Measurements from ENCODE around the gene AP3S2. TPM values are rescaled to one million over a fixed set of nuclear protein-coding genes. Genes with fewer than 3 reads are reported as not detected.
"Not testable (repeated sequence)": the region's sequence is repeated elsewhere in the genome, so short reads cannot be mapped to it uniquely, and the experiment has no call there.

Gene AP3S2
- total RNA-seq, 1 donor from 2014 or later, result 47.5 TPM

DNA sequence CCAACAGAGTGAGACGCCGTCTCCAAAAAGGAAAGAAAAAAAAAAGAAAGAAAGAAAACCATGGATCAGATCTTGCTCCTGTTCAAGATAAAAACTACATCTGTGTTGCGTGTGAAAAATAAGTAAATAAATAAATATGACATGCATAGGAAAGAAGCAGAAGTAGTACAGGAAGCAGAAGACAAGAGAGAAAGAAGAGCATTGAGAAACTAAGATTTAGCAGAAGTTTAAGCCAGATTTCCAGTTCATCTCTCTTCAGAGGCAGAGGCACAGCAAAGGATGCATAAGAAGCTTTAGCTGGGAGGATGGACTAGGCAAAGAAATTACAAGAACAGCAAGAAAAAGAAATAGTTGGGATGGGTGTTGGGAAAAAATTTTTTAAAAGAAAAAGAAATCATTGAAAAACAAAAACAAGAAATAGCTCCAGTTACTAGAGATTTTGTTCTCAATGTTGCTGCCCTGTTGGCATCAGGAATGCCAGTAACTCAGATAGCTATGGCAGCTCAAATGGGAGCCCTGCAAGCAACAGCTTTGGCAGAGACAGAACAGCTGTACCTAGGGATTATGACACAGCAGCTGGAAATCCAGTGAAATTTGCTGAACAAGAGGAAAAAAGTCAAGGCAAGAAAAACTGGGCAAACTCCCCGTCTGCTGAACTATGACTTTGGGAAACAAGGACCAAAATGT lies 17.3 kb downstream of the AP3S2 start:
- no peak for ATAC-seq (ENCODE audit: poor library complexity)
- intact Hi-C loops (cut with DNase I), result loop anchor here (5.0 kb wide), 1 partner anchor 114 kb away; no protein-coding TSS in a partner anchor

DNA sequence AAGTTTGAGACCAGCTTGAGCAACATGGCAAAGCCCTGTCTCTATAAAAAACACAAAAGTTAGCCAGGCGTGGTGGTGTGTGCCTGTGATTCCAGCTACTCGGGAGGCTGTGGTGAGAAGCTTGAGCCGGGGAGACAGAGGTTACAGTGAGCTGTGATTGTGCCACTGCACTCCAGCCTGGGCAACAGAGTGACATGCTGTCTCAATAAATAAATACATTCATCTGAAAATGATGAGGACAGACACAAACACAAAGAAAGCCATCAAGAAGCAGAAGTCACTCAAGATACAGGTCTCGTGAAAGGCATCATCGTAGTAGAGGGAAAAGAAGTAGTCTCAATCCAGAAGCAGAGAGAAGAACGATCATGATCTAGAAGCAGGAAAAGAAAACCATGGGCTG lies 18.1 kb downstream of the AP3S2 start:
- intact Hi-C loops (cut with DNase I), result loop anchor here (5.0 kb wide), 1 partner anchor 113 kb away; no protein-coding TSS in a partner anchor
- ATAC-seq (ENCODE audit: poor library complexity) (no peak), DNase-seq (no peak)

More for the DNA sequence above, 17.3 kb downstream of the AP3S2 start:
- DNase-seq, result no peak

GRCh38 chr15:89874926-89875564 lies 18.7 kb downstream of the AP3S2 start:
- peak; percentile 91 for DNase-seq
- ATAC-seq (ENCODE audit: poor library complexity), result peak; percentile 97
- intact Hi-C loops (cut with DNase I), result loop anchor here (5.0 kb wide), 2 partner anchors 113 to 128 kb away; no protein-coding TSS in a partner anchor

DNA sequence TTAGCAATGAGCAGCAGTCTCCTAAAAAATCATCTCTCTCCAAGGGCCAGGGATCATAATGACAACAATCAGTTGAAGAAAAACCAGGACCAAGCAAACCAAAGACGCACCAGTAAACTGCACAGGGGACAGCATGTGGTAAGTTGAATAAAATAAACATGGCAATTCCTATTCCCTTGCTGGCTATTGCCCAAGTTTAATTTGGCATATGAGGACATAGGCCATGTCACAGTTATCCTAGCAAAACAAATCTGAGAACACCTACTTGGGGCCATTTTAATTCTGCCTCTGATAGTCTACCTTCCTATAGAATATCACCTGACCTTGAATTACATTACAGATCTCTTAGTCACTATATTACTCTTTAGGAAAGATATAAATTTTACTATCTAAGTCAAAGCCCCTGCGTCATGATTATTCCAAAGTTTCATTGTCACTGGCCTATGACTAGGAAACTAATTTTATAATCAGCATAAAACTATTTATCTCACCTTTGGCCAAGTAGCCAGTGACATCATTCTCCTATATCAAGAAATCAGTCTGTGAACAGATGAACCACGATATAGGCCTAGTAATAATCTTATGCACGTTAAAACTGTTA lies 23.0 kb downstream of the AP3S2 start:
- ATAC-seq (ENCODE audit: poor library complexity) (no peak), DNase-seq (no peak)
- intact Hi-C loops (cut with DNase I), result loop anchor here (5.0 kb wide), 1 partner anchor 123 kb away; no protein-coding TSS in a partner anchor

- intact Hi-C loops (cut with DNase I), result loop anchor here (5.0 kb wide), 1 partner anchor 123 kb away; no protein-coding TSS in a partner anchor
- ATAC-seq (ENCODE audit: poor library complexity), result no peak
- no peak for DNase-seq
Measured at GRCh38 chr15:89870006-89870405, 23.8 kb downstream of the AP3S2 start.

DNA sequence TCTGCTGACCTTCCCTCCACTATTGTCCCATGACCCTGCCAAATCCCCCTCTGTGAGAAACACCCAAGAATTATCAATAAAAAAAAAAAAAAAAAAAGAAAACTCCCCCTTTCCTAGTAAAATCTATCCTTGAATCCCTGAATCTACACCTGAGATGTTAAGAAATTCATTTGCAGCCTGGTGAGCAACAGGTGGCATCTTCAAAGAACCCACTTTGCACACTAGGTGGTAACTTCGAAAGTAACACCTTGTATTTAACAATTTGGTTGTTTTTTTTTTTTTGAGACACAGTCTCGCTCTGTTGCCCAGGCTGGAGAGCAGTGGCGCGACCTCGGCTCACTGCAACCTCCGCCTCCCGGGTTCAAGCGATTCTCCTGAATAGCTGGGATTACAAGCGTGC lies 24.3 kb downstream of the AP3S2 start:
- intact Hi-C loops (cut with DNase I); DNase-seq; ATAC-seq (ENCODE audit: poor library complexity): not testable (repeated sequence)

GRCh38 chr15:89864958-89865739 lies 28.6 kb downstream of the AP3S2 start:
- ATAC-seq (ENCODE audit: poor library complexity) (no peak), DNase-seq (no peak)
- intact Hi-C loops (cut with DNase I), result no loop called here

GRCh38 chr15:89863918-89864317 lies 29.9 kb downstream of the AP3S2 start:
- ATAC-seq (ENCODE audit: poor library complexity), result no peak
- intact Hi-C loops (cut with DNase I), result no loop called here
- DNase-seq, result no peak

DNA sequence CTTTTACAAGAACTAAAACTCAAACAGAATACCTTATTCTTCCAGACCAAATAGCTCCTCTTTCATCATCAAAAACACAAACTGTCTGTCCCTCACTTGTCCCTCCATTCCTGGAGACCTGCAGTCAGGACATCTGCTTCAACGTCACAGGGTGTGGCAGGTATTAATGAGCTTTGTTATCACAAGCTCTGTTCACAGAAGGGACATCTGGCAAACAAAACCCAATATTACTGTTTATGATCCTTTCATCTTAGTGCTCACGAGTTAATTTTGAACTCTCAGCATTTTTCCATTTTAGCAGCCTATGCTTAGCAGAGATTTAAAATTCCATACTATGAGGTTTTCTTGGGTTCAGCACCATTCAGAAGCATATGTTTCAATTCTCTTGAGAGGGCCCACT lies 32.9 kb downstream of the AP3S2 start:
- ATAC-seq (ENCODE audit: poor library complexity), result no peak
- DNase-seq, result no peak
- intact Hi-C loops (cut with DNase I), result no loop called here

DNA sequence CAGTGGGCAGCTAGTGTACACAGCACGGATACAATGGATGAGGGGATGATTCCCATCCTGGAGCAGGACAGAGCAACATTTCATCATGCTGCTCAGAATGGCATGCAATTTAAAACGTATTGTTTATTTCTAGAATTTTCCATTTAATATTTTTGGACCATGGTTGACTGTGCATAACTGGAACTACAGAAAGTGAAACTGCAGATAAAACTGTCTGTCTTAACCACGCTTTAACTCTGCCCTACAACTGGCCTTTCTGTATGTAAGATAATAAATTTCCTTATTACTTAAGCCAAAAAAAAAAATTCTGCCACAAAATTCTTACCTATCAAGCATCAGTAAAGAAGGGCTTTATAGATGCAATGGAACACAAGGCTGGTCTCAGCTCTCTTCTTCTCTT lies 33.4 kb downstream of the AP3S2 start:
- no peak for DNase-seq
- ATAC-seq (ENCODE audit: poor library complexity), result no peak
- intact Hi-C loops (cut with DNase I), result no loop called here

DNA sequence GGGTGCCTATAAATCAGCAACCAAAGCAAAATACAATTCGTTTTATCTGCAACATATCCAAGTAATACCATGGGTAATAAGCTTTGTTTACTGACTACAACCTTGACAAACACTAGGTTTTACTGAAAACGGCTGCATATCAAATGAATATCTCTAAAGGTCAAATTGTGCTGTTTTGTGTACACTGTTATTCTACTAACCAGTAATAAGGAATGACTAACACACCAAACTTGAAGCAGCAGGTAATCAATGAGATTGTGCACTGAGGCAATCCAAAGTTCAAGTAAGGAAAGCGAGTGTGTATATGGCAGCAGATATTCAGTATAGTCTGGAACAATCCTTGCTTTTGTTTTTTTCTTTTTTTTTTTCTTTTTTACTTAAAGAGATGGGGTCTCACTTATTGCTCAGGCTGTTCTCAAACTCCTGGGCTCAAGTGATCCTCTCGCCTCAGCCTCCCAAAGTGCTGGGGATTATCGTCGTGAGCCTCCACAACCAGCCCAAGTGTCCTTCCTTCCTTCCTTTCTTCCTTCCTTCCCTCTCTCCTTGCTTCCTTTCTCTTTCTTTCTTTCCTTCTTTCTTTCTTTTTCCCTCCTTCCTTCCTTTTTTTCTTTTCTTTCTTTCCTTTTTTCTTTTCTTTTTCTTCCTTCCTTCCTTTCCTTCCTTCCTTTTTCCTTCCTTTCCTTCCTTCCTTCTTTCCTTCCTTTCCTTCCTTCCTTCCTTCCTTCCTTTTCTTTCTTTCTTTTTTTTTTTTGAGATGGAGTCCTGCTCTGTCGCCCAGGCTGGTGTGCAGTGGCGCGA lies 34.9 kb downstream of the AP3S2 start:
- intact Hi-C loops (cut with DNase I), result no loop called here
- no peak for DNase-seq
- no peak for ATAC-seq (ENCODE audit: poor library complexity)

DNA sequence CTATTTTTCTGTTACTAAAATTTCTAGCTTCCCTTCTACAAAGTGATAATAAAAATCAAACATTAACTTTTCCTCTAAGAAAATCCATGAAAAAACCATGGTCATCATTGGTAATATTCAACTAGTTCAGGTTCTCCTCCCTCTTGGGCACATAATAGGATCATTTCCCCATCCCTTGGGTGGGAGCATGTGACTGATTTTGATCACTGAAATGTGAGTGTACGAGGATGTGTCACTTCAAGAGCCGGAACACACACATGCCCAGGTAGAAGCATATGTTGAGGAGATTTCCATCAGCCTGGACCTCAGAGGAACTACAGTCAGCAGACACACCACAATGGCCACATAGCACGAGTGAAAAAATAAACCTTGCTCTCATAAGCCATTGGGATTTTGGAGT lies 36.1 kb downstream of the AP3S2 start:
- intact Hi-C loops (cut with DNase I), result no loop called here
- DNase-seq (no peak), ATAC-seq (ENCODE audit: poor library complexity) (no peak)

DNA sequence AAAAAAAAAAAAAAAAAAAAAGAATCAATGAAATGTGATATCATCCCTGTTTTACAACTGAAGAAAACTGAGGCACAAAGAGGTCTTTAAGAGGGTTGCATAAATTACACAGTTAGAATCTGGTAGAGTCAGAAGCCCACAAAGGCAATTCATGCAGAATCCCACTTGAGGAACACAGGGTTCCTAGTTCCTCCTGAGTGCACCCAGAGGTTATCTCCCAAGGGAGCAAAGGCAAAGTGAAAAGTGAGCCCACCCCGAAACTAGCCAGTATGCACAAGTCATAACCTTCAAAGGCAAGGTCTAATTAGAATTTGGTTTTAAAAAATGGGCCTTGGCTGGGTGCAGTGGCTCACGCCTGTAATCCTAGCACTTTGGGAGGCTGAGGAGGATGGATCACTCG lies 37.8 kb downstream of the AP3S2 start:
- ATAC-seq (ENCODE audit: poor library complexity) (no peak), DNase-seq (no peak)
- intact Hi-C loops (cut with DNase I), result no loop called here

DNA sequence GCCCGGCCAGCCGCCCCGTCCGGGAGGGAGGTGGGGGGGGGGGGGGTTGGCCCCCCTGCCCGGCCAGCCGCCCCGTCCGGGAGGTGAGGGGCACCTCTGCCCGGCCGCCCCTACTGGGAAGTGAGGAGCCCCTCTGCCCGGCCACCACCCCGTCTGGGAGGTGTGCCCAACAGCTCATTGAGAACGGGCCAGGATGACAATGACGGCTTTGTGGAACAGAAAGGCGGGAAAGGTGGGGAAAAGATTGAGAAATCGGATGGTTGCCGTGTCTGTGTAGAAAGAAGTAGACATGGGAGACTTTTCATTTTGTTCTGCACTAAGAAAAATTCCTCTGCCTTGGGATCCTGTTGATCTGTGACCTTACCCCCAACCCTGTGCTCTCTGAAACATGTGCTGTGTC lies 38.9 kb downstream of the AP3S2 start:
- intact Hi-C loops (cut with DNase I); ATAC-seq (ENCODE audit: poor library complexity); DNase-seq: not testable (repeated sequence)

DNA sequence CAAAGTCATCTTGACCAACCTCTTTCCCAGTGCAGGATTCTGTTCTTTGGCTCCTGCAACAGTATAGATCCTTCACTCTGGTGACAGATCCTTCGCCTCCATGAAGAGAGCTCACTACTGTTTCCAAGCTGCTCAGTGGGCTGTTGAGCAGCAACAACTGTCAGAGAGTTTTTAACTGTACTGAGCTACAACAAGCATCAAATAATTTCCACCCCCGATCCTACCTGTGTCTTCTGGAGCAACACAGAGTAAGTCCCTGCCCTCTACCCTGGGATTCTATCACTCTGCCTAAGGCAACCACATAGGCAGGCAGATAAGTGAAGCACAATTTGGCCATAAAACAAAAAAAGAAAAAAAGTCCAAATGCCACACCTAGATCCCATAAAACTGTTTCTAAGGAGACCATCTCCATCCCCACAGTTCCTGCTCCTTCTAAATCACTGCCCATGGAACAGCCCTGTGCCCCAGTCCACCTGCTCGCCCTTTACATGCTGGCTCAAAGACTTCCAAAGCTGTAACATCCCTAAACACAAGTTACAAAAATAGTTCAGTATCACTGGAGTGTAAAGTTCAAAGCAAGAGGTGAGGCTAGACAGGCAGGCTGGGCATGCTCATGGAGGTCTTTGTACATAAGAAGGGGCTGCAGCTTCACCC lies 41.3 kb downstream of the AP3S2 start:
- ATAC-seq (ENCODE audit: poor library complexity) (no peak), DNase-seq (no peak)
- intact Hi-C loops (cut with DNase I), result no loop called here

- no peak for ATAC-seq (ENCODE audit: poor library complexity)
- DNase-seq, result no peak
- intact Hi-C loops (cut with DNase I), result no loop called here
Measured at GRCh38 chr15:89851673-89852341, 42.0 kb downstream of the AP3S2 start.

DNA sequence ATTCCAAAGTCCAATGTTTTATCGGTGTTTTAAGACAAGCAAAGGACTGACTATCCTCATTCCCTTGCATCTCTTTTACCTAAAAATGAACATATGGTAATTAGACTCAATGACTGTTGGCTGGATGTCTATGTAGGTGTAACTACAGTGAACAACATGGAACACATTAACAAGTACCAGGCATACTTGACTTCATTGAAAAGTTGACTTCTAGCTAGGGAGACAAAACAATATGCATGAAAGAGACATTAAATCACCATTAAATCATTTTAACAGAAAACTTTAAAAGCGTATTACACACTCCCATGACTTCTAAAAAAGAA lies 44.9 kb downstream of the AP3S2 start:
- intact Hi-C loops (cut with DNase I), result no loop called here
- ATAC-seq (ENCODE audit: poor library complexity) (no peak), DNase-seq (no peak)
